ENCODE measurements around the gene RHBDD1.

Gene RHBDD1

GRCh38 chr2:226883296-226883795 lies 47.5 kb downstream of the RHBDD1 start:
- in situ Hi-C loops (cut with MboI; ENCODE audit: low sequenced_read_pairs) = no loop called here

GRCh38 chr2:226884166-226884565 lies 48.3 kb downstream of the RHBDD1 start:
- in situ Hi-C loops (cut with MboI; ENCODE audit: low sequenced_read_pairs) = no loop called here

GRCh38 chr2:226885769-226886435 lies 50.0 kb downstream of the RHBDD1 start:
- in situ Hi-C loops (cut with MboI; ENCODE audit: low sequenced_read_pairs) = no loop called here

GRCh38 chr2:226887940-226888339 lies 52.1 kb downstream of the RHBDD1 start:
- in situ Hi-C loops (cut with MboI; ENCODE audit: low sequenced_read_pairs) = no loop called here

- in situ Hi-C loops (cut with MboI; ENCODE audit: low sequenced_read_pairs) = no loop called here
These were observed 52.6 kb downstream of the RHBDD1 start for GRCh38 chr2:226888378-226888965.

GRCh38 chr2:226888971-226889370 lies 53.1 kb downstream of the RHBDD1 start:
- in situ Hi-C loops (cut with MboI; ENCODE audit: low sequenced_read_pairs) = no loop called here

- in situ Hi-C loops (cut with MboI; ENCODE audit: low sequenced_read_pairs) = no loop called here
These were observed 54.4 kb downstream of the RHBDD1 start for GRCh38 chr2:226890286-226890685.

- in situ Hi-C loops (cut with MboI; ENCODE audit: low sequenced_read_pairs) = no loop called here
These were observed 56.1 kb downstream of the RHBDD1 start for GRCh38 chr2:226891780-226892590.

- in situ Hi-C loops (cut with MboI; ENCODE audit: low sequenced_read_pairs) = no loop called here
These were observed 56.9 kb downstream of the RHBDD1 start for GRCh38 chr2:226892729-226893128.

GRCh38 chr2:226893216-226893615 lies 57.4 kb downstream of the RHBDD1 start:
- in situ Hi-C loops (cut with MboI; ENCODE audit: low sequenced_read_pairs) = no loop called here

- in situ Hi-C loops (cut with MboI; ENCODE audit: low sequenced_read_pairs) = no loop called here
These were observed 58.9 kb downstream of the RHBDD1 start for GRCh38 chr2:226894752-226895151.

GRCh38 chr2:226895579-226895978 lies 59.7 kb downstream of the RHBDD1 start:
- in situ Hi-C loops (cut with MboI; ENCODE audit: low sequenced_read_pairs) = no loop called here

- in situ Hi-C loops (cut with MboI; ENCODE audit: low sequenced_read_pairs) = no loop called here
These were observed 62.3 kb downstream of the RHBDD1 start for GRCh38 chr2:226898121-226898520.

GRCh38 chr2:226898897-226899296 lies 63.0 kb downstream of the RHBDD1 start:
- in situ Hi-C loops (cut with MboI; ENCODE audit: low sequenced_read_pairs) = no loop called here

- in situ Hi-C loops (cut with MboI; ENCODE audit: low sequenced_read_pairs) = no loop called here
These were observed 66.5 kb downstream of the RHBDD1 start for GRCh38 chr2:226902041-226902966.

- in situ Hi-C loops (cut with MboI; ENCODE audit: low sequenced_read_pairs) = no loop called here
These were observed 67.3 kb downstream of the RHBDD1 start for GRCh38 chr2:226903179-226903578.

GRCh38 chr2:226904592-226904991 lies 68.7 kb downstream of the RHBDD1 start:
- in situ Hi-C loops (cut with MboI; ENCODE audit: low sequenced_read_pairs) = no loop called here

- in situ Hi-C loops (cut with MboI; ENCODE audit: low sequenced_read_pairs) = no loop called here
These were observed 69.9 kb downstream of the RHBDD1 start for GRCh38 chr2:226905718-226906117.

- in situ Hi-C loops (cut with MboI; ENCODE audit: low sequenced_read_pairs) = no loop called here
These were observed 70.4 kb downstream of the RHBDD1 start for GRCh38 chr2:226906163-226906693.

GRCh38 chr2:226909126-226909525 lies 73.3 kb downstream of the RHBDD1 start:
- in situ Hi-C loops (cut with MboI; ENCODE audit: low sequenced_read_pairs) = no loop called here

All from hTERT RPE-1 (cell line).